ENCODE results near the gene PLEKHB2.

GRCh38 chr2:131058214-131058843 lies 46.8 kb upstream of the PLEKHB2 start:
- TF ChIP-seq CTCF (IDR thresholded peaks at IDR 0.05), result no peak
- TF ChIP-seq POLR2A (IDR thresholded peaks at IDR 0.05), result no peak
- no peak for TF ChIP-seq EP300 (IDR thresholded peaks at IDR 0.05)
- TF ChIP-seq POLR2AphosphoS5 (IDR thresholded peaks at IDR 0.05), result no peak
